K562 (cell line): Measurements from ENCODE around the gene SND1. TPM values are rescaled to one million over a fixed set of nuclear protein-coding genes. Genes with fewer than 3 reads are reported as not detected.

Experiments
- BCOR ChIP-seq: fragments of 450-650 bp; IDR thresholded peaks from 2 replicates; pipeline ENCODE4 v1.6.1; 2016
- BHLHE40 ChIP-seq: IDR thresholded peaks from 2 replicates; pipeline ENCODE4 v1.6.1; 2011; ENCODE audit warnings: low read length, improper control_type of control experiment
- BRF2 ChIP-seq: IDR thresholded peaks from 3 replicates; pipeline ENCODE4 v1.6.1; 2011; ENCODE audit warnings: borderline replicate concordance, mild to moderate bottlenecking; ENCODE audit not compliant: insufficient read length, insufficient read depth
- CC2D1A ChIP-seq: fragments of 450-650 bp; IDR thresholded peaks from 2 replicates; pipeline ENCODE4 v1.6.1; 2017; ENCODE audit warnings: mild to moderate bottlenecking
- CTBP1 ChIP-seq: fragments of 450-650 bp; IDR thresholded peaks from 2 replicates; pipeline ENCODE4 v1.6.1; 2016; ENCODE audit warnings: borderline replicate concordance
- CXXC5 ChIP-seq: fragments of 250-450 bp; sonication (Bioruptor Pico); IDR thresholded peaks from 2 replicates; pipeline ENCODE4 v1.8.0; 2022; ENCODE audit warnings: inconsistent platforms, mild to moderate bottlenecking, moderate library complexity
- ETV1 ChIP-seq: fragments of 450-650 bp; conservative IDR thresholded peaks from 2 replicates; pipeline ENCODE4 v1.6.1; 2016; ENCODE audit warnings: missing genetic modification characterization, control low read depth, low read depth, missing compliant biosample characterization
- FOSL1 ChIP-seq: fragments of 200-800 bp; sonication (Bioruptor generic); conservative IDR thresholded peaks from 2 replicates; pipeline ENCODE4 v1.6.1; 2016; ENCODE audit warnings: missing genetic modification characterization, missing compliant biosample characterization
- HCFC1 ChIP-seq: IDR thresholded peaks from 2 replicates; pipeline ENCODE4 v1.6.1; 2012; ENCODE audit warnings: low read depth, low read length, improper control_type of control experiment
- PREB ChIP-seq: sonication (generic); formaldehyde crosslinking; IDR thresholded peaks from 2 replicates; pipeline ENCODE4 v1.8.1; 2023; ENCODE audit warnings: mild to moderate bottlenecking, missing genetic modification reagents
- SAP30 ChIP-seq: fragments of 200-600 bp; sonication (generic); IDR thresholded peaks from 2 replicates; pipeline ENCODE4 v1.6.1; 2012; ENCODE audit warnings: borderline replicate concordance, low read depth, mild to moderate bottlenecking, moderate library complexity, low read length, control low read depth, inconsistent platforms; ENCODE audit not compliant: insufficient read depth, poor library complexity, severe bottlenecking
- SMARCA4 ChIP-seq: fragments of 450-650 bp; IDR thresholded peaks from 2 replicates; pipeline ENCODE4 v1.6.1; 2016
- SP2 ChIP-seq: IDR thresholded peaks from 2 replicates; pipeline ENCODE4 v1.6.1; 2011; ENCODE audit warnings: mild to moderate bottlenecking, low read depth, low read length, moderate library complexity; ENCODE audit not compliant: poor library complexity, severe bottlenecking; ENCODE audit errors: extremely low read depth
- ZBTB49 ChIP-seq: sonication (generic); formaldehyde crosslinking; IDR thresholded peaks from 2 replicates; pipeline ENCODE4 v1.8.0; 2022; ENCODE audit warnings: missing genetic modification reagents, mild to moderate bottlenecking, borderline replicate concordance
- ZFPM2 ChIP-seq: fragments of 250-450 bp; sonication (Bioruptor Pico); IDR thresholded peaks from 2 replicates; pipeline ENCODE4 v1.5.1; 2022; ENCODE audit warnings: mild to moderate bottlenecking
- ZNF23 ChIP-seq: fragments of 250-450 bp; sonication (Bioruptor Pico); IDR thresholded peaks from 2 replicates; pipeline ENCODE4 v1.4.0; 2020; ENCODE audit warnings: mild to moderate bottlenecking
- ZNF316 ChIP-seq: fragments of 450-650 bp; IDR thresholded peaks from 2 replicates; pipeline ENCODE4 v1.6.1; 2016
- polyA plus RNA-seq, 8 experiments: library from polyadenylated mRNA; depleted of rRNA in 4 of 8; stranded (reverse) in 5 of 8; unstranded in 3 of 8; fragments of >200 nt; fragmentation: Nextera tagmentation in 2 of 8; fragmentation: Illumina TruSeq in 1 of 8; extraction: Ambion mirVana in 2 of 8; extraction: Trizol in 1 of 8; gene quantifications; 2 replicates each; pipeline versions ENCODE4 v1.2.1 to v1.2.3, GENCODE V29; 2011 to 2014; ENCODE audit warnings: inconsistent platforms in 1 of 8, missing spikeins in 1 of 8
- total RNA-seq, 7 experiments: library from RNA; depleted of rRNA in 6 of 7; stranded (reverse); fragments of >200 nt in 6 of 7; fragmentation: Illumina TruSeq in 2 of 7; extraction: Trizol in 2 of 7; gene quantifications; 2 replicates each; pipeline versions ENCODE4 v1.2.1 to v1.2.3, GENCODE V29; 2011 to 2021; ENCODE audit warnings: low replicate concordance in 1 of 7
- TF ChIP-seq, protein P1 (sequence below): fragments of 250-450 bp; sonication (Bioruptor Pico); IDR thresholded peaks from 2 replicates; pipeline ENCODE4 v1.8.0; 2021; ENCODE audit warnings: mild to moderate bottlenecking, moderate library complexity
- TF ChIP-seq, protein P2 (sequence below): sonication (generic); formaldehyde crosslinking; IDR thresholded peaks from 2 replicates; pipeline ENCODE4 v1.8.0; 2022; ENCODE audit warnings: missing genetic modification reagents, mild to moderate bottlenecking, moderate library complexity, borderline replicate concordance
- TF ChIP-seq, protein P3 (sequence below): fragments of 250-450 bp; sonication (Bioruptor Pico); IDR thresholded peaks from 2 replicates; pipeline ENCODE4 v1.5.0; 2021; ENCODE audit warnings: mild to moderate bottlenecking, borderline replicate concordance

The SND1 gene
- total and polyA plus RNA-seq, 9 of the 15 experiments (the other 6 are each of a cell fraction or from before 2014, with no cell fraction given), result 46.5 to 307 (median 191) TPM

DNA sequence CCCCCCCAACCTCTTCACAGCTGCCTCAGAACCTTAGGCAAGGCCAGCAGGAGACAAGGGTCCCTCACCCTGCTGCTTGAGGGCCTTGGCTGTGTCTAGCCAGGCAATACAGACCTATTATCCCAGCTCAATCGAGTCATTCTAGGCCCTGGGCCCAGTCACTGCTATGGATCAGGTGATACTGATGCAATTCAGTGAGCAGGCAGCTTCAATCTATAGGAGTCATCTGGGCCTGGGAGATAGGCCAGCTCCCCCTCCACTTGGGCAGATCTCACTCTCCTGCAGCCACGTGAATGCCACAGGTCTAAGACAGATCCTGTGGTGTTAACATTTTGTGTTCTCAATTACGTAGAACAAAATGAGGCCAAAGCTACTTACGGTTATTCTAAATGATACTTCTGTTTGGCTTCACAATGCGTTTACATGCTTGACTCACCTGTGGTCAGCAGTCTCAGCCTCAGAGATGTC is 447.2 kb downstream of the SND1 start (continued):
- TF ChIP-seq ZBTB49 (CRISPR knock-in tag) (no peak), PREB (CRISPR knock-in tag) (peak; percentile 94; the same call in 1 of the 2 replicates), SP2 (no peak), CC2D1A (no peak), SAP30 (no peak), CTBP1 (peak; percentile 93), BCOR (no peak), ETV1 (tag) (no peak; the same call in 1 of the 2 replicates), ZFPM2 (no peak), ZNF316 (no peak), SMARCA4 (peak; percentile 91), CXXC5 (CRISPR knock-in tag) (peak; percentile 66), BHLHE40 (peak; percentile 88), FOSL1 (tag) (peak; percentile 83), ZNF23 (CRISPR knock-in tag) (no peak), BRF2 (no peak), HCFC1 (peak; percentile 33)
- TF ChIP-seq, protein P1, sequence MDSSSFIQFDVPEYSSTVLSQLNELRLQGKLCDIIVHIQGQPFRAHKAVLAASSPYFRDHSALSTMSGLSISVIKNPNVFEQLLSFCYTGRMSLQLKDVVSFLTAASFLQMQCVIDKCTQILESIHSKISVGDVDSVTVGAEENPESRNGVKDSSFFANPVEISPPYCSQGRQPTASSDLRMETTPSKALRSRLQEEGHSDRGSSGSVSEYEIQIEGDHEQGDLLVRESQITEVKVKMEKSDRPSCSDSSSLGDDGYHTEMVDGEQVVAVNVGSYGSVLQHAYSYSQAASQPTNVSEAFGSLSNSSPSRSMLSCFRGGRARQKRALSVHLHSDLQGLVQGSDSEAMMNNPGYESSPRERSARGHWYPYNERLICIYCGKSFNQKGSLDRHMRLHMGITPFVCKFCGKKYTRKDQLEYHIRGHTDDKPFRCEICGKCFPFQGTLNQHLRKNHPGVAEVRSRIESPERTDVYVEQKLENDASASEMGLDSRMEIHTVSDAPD, result no peak
- TF ChIP-seq, protein P2, sequence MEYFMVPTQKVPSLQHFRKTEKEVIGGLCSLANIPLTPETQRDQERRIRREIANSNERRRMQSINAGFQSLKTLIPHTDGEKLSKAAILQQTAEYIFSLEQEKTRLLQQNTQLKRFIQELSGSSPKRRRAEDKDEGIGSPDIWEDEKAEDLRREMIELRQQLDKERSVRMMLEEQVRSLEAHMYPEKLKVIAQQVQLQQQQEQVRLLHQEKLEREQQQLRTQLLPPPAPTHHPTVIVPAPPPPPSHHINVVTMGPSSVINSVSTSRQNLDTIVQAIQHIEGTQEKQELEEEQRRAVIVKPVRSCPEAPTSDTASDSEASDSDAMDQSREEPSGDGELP, result peak; percentile 88
- TF ChIP-seq, protein P3, sequence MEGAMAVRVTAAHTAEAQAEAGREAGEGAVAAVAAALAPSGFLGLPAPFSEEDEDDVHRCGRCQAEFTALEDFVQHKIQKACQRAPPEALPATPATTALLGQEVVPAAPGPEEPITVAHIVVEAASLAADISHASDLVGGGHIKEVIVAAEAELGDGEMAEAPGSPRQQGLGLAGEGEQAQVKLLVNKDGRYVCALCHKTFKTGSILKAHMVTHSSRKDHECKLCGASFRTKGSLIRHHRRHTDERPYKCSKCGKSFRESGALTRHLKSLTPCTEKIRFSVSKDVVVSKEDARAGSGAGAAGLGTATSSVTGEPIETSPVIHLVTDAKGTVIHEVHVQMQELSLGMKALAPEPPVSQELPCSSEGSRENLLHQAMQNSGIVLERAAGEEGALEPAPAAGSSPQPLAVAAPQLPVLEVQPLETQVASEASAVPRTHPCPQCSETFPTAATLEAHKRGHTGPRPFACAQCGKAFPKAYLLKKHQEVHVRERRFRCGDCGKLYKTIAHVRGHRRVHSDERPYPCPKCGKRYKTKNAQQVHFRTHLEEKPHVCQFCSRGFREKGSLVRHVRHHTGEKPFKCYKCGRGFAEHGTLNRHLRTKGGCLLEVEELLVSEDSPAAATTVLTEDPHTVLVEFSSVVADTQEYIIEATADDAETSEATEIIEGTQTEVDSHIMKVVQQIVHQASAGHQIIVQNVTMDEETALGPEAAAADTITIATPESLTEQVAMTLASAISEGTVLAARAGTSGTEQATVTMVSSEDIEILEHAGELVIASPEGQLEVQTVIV (CRISPR knock-in tag), result no peak
